ENCODE data around the gene KRTAP12-3. TPM values are rescaled to one million over a fixed set of nuclear protein-coding genes. Genes with fewer than 3 reads are reported as not detected.

KRTAP12-3 gene
- total and polyA plus RNA-seq, 11 donors = not detected

DNA sequence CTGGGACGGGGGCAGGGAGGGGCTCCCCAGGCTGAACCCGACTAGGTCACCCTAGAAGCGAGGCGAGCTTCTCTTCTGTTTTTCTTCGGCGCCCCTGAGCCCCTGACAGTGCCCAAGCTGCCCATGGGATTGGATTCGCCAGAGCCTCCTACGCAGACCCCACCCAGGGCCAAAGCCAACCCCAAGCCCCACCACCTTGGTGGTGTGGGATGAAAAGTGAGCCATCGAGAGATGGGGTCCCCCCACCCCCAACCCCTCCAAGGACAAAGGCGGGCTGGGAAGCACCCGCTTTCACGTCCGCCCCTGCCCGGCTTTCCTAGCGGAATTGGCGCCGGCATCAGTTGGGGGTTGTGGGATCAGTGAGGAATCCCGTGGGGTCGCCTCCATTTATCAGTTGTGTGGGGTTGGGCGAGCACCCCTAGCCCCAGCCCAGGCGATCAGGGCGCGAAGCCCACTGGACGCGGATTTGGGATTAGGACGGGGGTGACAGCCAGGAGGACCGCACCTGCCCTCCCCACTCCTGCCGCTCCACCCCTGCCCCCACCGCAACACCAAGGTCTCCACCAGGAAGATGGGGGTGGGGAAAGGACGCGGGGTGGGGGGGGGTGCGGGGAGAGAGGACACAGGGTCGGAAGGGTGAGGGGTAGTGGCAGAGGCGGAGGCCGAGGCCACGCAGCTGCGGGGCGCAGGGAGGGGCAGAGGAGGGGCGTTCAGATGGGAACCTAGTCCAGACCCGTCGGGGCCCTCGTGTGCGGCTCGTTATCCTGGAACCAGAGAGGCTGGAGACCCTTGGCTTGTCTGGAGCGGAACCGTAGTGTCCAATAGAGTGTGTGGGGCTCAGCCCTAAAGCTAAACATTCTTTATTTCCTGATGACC is 49.2 kb downstream of the KRTAP12-3 start:
- Histone ChIP-seq H3K36me3 (no peaks in the 10 kb centered on the region), H3K4me1 (peaks cover 0 to 44% (median 15%) of the 10 kb centered on the region in 12 donors), H3K27ac (no peak overlapping the region), H3K9me3 (no peaks in the 10 kb centered on the region), H3K4me3 (no peak overlapping the region), H3K27me3 (peaks cover 33 to 90% (median 69%) of the 10 kb centered on the region in 9 donors)
- TF ChIP-seq POLR2A (IDR thresholded peaks at IDR 0.05) = no peak
- TF ChIP-seq, protein P1, sequence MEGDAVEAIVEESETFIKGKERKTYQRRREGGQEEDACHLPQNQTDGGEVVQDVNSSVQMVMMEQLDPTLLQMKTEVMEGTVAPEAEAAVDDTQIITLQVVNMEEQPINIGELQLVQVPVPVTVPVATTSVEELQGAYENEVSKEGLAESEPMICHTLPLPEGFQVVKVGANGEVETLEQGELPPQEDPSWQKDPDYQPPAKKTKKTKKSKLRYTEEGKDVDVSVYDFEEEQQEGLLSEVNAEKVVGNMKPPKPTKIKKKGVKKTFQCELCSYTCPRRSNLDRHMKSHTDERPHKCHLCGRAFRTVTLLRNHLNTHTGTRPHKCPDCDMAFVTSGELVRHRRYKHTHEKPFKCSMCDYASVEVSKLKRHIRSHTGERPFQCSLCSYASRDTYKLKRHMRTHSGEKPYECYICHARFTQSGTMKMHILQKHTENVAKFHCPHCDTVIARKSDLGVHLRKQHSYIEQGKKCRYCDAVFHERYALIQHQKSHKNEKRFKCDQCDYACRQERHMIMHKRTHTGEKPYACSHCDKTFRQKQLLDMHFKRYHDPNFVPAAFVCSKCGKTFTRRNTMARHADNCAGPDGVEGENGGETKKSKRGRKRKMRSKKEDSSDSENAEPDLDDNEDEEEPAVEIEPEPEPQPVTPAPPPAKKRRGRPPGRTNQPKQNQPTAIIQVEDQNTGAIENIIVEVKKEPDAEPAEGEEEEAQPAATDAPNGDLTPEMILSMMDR (IDR thresholded peaks at IDR 0.05) = no peak
- DNase-seq (no peak), ATAC-seq (no peak)
- intact Hi-C loops (cut with DNase I) = no loop called here
- WGBS, 4 donors = 3 to 10% (median 7%) methylated on average over 14 to 46 of the region's 46 CpGs

Other genes starting within 250 kb of the KRTAP12-3 start
- 1 to 10 TPM; 1.7 to 5.3 (median 2.3) TPM for gene LRRC3, start 202.4 kb upstream of the KRTAP12-3 start, total RNA-seq
- gene LRRC3, start 202.4 kb upstream of the KRTAP12-3 start, polyA plus RNA-seq = 1 to 10 TPM; 1.4 to 5.8 TPM
- not detected for gene KRTAP10-1, start 117.7 kb upstream of the KRTAP12-3 start, total RNA-seq
- not detected for gene KRTAP10-1, start 117.7 kb upstream of the KRTAP12-3 start, polyA plus RNA-seq
- not detected for gene KRTAP10-2, start 106.4 kb upstream of the KRTAP12-3 start, total RNA-seq
- not detected for gene KRTAP10-2, start 106.4 kb upstream of the KRTAP12-3 start, polyA plus RNA-seq
- gene KRTAP10-3, start 99.1 kb upstream of the KRTAP12-3 start, total RNA-seq = not detected
- not detected for gene KRTAP10-3, start 99.1 kb upstream of the KRTAP12-3 start, polyA plus RNA-seq
- gene KRTAP10-4, start 84.2 kb upstream of the KRTAP12-3 start, total RNA-seq = not detected
- not detected for gene KRTAP10-4, start 84.2 kb upstream of the KRTAP12-3 start, polyA plus RNA-seq
- not detected for gene KRTAP10-5, start 77.3 kb upstream of the KRTAP12-3 start, total RNA-seq
- gene KRTAP10-5, start 77.3 kb upstream of the KRTAP12-3 start, polyA plus RNA-seq = not detected
- gene KRTAP10-6, start 65.4 kb upstream of the KRTAP12-3 start, total RNA-seq = not detected
- not detected for gene KRTAP10-6, start 65.4 kb upstream of the KRTAP12-3 start, polyA plus RNA-seq
- gene KRTAP10-7, start 57.3 kb upstream of the KRTAP12-3 start, total RNA-seq = not detected
- not detected for gene KRTAP10-7, start 57.3 kb upstream of the KRTAP12-3 start, polyA plus RNA-seq
- gene KRTAP10-8, start 45.9 kb upstream of the KRTAP12-3 start, total RNA-seq = not detected
- not detected for gene KRTAP10-8, start 45.9 kb upstream of the KRTAP12-3 start, polyA plus RNA-seq
- gene KRTAP10-9, start 30.8 kb upstream of the KRTAP12-3 start, total RNA-seq = not detected
- gene KRTAP10-9, start 30.8 kb upstream of the KRTAP12-3 start, polyA plus RNA-seq = not detected
- gene KRTAP10-10, start 20.6 kb upstream of the KRTAP12-3 start, total RNA-seq = not detected
- not detected for gene KRTAP10-10, start 20.6 kb upstream of the KRTAP12-3 start, polyA plus RNA-seq
- gene KRTAP10-11, start 11.5 kb upstream of the KRTAP12-3 start, total RNA-seq = not detected
- not detected for gene KRTAP10-11, start 11.5 kb upstream of the KRTAP12-3 start, polyA plus RNA-seq
- gene KRTAP12-4, start 3.3 kb upstream of the KRTAP12-3 start, total RNA-seq = not detected
- gene KRTAP12-4, start 3.3 kb upstream of the KRTAP12-3 start, polyA plus RNA-seq = not detected
- not detected for gene KRTAP12-2, start 9.0 kb downstream of the KRTAP12-3 start, total RNA-seq
- not detected for gene KRTAP12-2, start 9.0 kb downstream of the KRTAP12-3 start, polyA plus RNA-seq
- not detected for gene KRTAP12-1, start 24.2 kb downstream of the KRTAP12-3 start, total RNA-seq
- not detected for gene KRTAP12-1, start 24.2 kb downstream of the KRTAP12-3 start, polyA plus RNA-seq
- not detected for gene KRTAP10-12, start 39.2 kb downstream of the KRTAP12-3 start, total RNA-seq
- gene KRTAP10-12, start 39.2 kb downstream of the KRTAP12-3 start, polyA plus RNA-seq = not detected
- 1 to 10 TPM in 3 of 9 donors, under 1 TPM in 4, not detected in 2; 0.07 to 2.5 (median 0.71) TPM for gene TSPEAR, start 53.6 kb downstream of the KRTAP12-3 start, total RNA-seq
- gene TSPEAR, start 53.6 kb downstream of the KRTAP12-3 start, polyA plus RNA-seq = 1 to 10 TPM in 1 of 2 donors, under 1 TPM in 1; 0.01 to 2.6 TPM
- gene UBE2G2, start 143.9 kb downstream of the KRTAP12-3 start, total RNA-seq = 10 to 100 TPM; 57.4 to 84.4 (median 71.4) TPM
- gene UBE2G2, start 143.9 kb downstream of the KRTAP12-3 start, polyA plus RNA-seq = 10 to 100 TPM; 44.3 to 60.0 TPM
- 10 to 100 TPM; 68.2 to 83.0 (median 78.1) TPM for gene SUMO3, start 160.1 kb downstream of the KRTAP12-3 start, total RNA-seq
- gene SUMO3, start 160.1 kb downstream of the KRTAP12-3 start, polyA plus RNA-seq = 100 to 1,000 TPM in 1 of 2 donors, 10 to 100 TPM in 1; 22.0 to 108 TPM
- gene PTTG1IP, start 215.8 kb downstream of the KRTAP12-3 start, total RNA-seq = 100 to 1,000 TPM; 134 to 319 (median 172) TPM
- 100 to 1,000 TPM; 126 to 253 TPM for gene PTTG1IP, start 215.8 kb downstream of the KRTAP12-3 start, polyA plus RNA-seq

Measured in heart left ventricle (tissue), 16 donors.